HepG2 (cell line): ENCODE measurements around the gene ATXN7L3. TPM values are rescaled to one million over a fixed set of nuclear protein-coding genes. Genes with fewer than 3 reads are reported as not detected.

Experiments used
- ATAD3A ChIP-seq: sonication (generic); formaldehyde crosslinking; IDR thresholded peaks from 2 replicates; pipeline ENCODE4 v1.4.0; 2020; ENCODE audit warnings: missing genetic modification reagents
- FIP1L1 ChIP-seq: fragments of 200-400 bp; formaldehyde crosslinking; IDR thresholded peaks from 2 replicates; pipeline ENCODE4 v1.6.1; 2018; ENCODE audit warnings: low read depth, mild to moderate bottlenecking, low read length, moderate library complexity, borderline replicate concordance; ENCODE audit not compliant: insufficient read depth
- FOXM1 ChIP-seq: sonication (generic); formaldehyde crosslinking; IDR thresholded peaks from 2 replicates; pipeline ENCODE4 v1.5.0; 2020; ENCODE audit warnings: missing genetic modification reagents
- HMG20B ChIP-seq: conservative IDR thresholded peaks from 2 replicates; pipeline ENCODE4 v1.6.1; 2016; ENCODE audit warnings: missing genetic modification reagents, missing compliant biosample characterization
- HNRNPL ChIP-seq: fragments of 200-400 bp; formaldehyde crosslinking; IDR thresholded peaks from 2 replicates; pipeline ENCODE4 v1.6.1; 2017; ENCODE audit warnings: mild to moderate bottlenecking, low read depth, low read length
- KDM5A ChIP-seq: fragments of 200-600 bp; sonication (generic); IDR thresholded peaks from 2 replicates; pipeline ENCODE4 v1.7.0; 2018; ENCODE audit warnings: antibody characterized with exemption, mild to moderate bottlenecking, low read length, borderline replicate concordance
- KLF11 ChIP-seq: IDR thresholded peaks from 2 replicates; pipeline ENCODE4 v1.6.1; 2016; ENCODE audit warnings: missing compliant biosample characterization
- NR2F2 ChIP-seq: IDR thresholded peaks from 2 replicates; pipeline ENCODE4 v1.6.1; 2012; ENCODE audit warnings: low read depth, inconsistent platforms, borderline replicate concordance
- SAFB2 ChIP-seq: sonication (generic); formaldehyde crosslinking; IDR thresholded peaks from 2 replicates; pipeline ENCODE4 v1.5.1; 2020; ENCODE audit warnings: missing genetic modification reagents, low read depth, mild to moderate bottlenecking, borderline replicate concordance
- SCMH1 ChIP-seq: sonication (generic); formaldehyde crosslinking; IDR thresholded peaks from 2 replicates; pipeline ENCODE4 v1.9.0; 2021; ENCODE audit warnings: missing genetic modification reagents, mild to moderate bottlenecking, borderline replicate concordance
- SRSF1 ChIP-seq: fragments of 200-400 bp; formaldehyde crosslinking; optimal IDR thresholded peaks from 2 replicates; pipeline ENCODE3; 2017; ENCODE audit warnings: mild to moderate bottlenecking, low read depth, low read length, moderate library complexity
- TBP ChIP-seq: sonication (generic); formaldehyde crosslinking; IDR thresholded peaks from 2 replicates; pipeline ENCODE4 v1.5.0; 2020; ENCODE audit warnings: missing genetic modification reagents
- TCF7 ChIP-seq: sonication (generic); IDR thresholded peaks from 2 replicates; pipeline ENCODE4 v1.6.1; 2016; ENCODE audit warnings: antibody characterized with exemption, low read depth
- WIZ ChIP-seq: sonication (generic); formaldehyde crosslinking; IDR thresholded peaks from 2 replicates; pipeline ENCODE4 v1.5.1; 2020; ENCODE audit warnings: mild to moderate bottlenecking, missing genetic modification reagents
- ZBTB38 ChIP-seq: sonication (generic); formaldehyde crosslinking; IDR thresholded peaks from 2 replicates; pipeline ENCODE4 v1.5.1; 2020; ENCODE audit warnings: mild to moderate bottlenecking, missing genetic modification reagents
- ZMAT3 ChIP-seq: sonication (generic); formaldehyde crosslinking; conservative IDR thresholded peaks from 2 replicates; pipeline ENCODE4 v1.7.0; 2021; ENCODE audit warnings: missing genetic modification reagents
- ZNF224 ChIP-seq: sonication (generic); formaldehyde crosslinking; IDR thresholded peaks from 2 replicates; pipeline ENCODE4 v1.5.0; 2020; ENCODE audit warnings: mild to moderate bottlenecking, missing genetic modification reagents
- ZNF430 ChIP-seq: sonication (generic); formaldehyde crosslinking; IDR thresholded peaks from 2 replicates; pipeline ENCODE4 v1.9.0; 2021; ENCODE audit warnings: mild to moderate bottlenecking, missing genetic modification reagents
- ZSCAN21 ChIP-seq: sonication (generic); formaldehyde crosslinking; IDR thresholded peaks from 2 replicates; pipeline ENCODE4 v1.8.0; 2022; ENCODE audit warnings: mild to moderate bottlenecking, missing genetic modification reagents, moderate library complexity, borderline replicate concordance
- polyA plus RNA-seq, 8 experiments: library from polyadenylated mRNA; depleted of rRNA in 3 of 8; stranded (reverse) in 7 of 8; unstranded in 1 of 8; fragments of >200 nt; fragmentation: Illumina TruSeq in 4 of 8; extraction: Trizol in 4 of 8; gene quantifications; 2 replicates each; pipeline versions ENCODE4 v1.2.1 to v1.2.3, GENCODE V29; 2011 to 2016; ENCODE audit warnings: low read depth in 4 of 8, missing spikeins in 1 of 8, mixed read lengths in 1 of 8; ENCODE audit not compliant: insufficient read depth in 1 of 8
- total RNA-seq, 5 experiments: library from RNA; depleted of rRNA; stranded (reverse); fragments of >200 nt; fragmentation: Illumina TruSeq; extraction: Trizol; gene quantifications; 2 replicates each; pipeline ENCODE4 v1.2.3, GENCODE V29; 2016; ENCODE audit warnings: low read depth in 1 of 5
- TF ChIP-seq, protein P1 (sequence below): IDR thresholded peaks from 2 replicates; pipeline ENCODE4 v1.6.1; 2016; ENCODE audit warnings: low read depth, borderline replicate concordance
- TF ChIP-seq, protein P2 (sequence below): sonication (generic); formaldehyde crosslinking; IDR thresholded peaks from 2 replicates; pipeline ENCODE4 v1.5.0; 2020; ENCODE audit warnings: missing genetic modification reagents
- TF ChIP-seq, protein P3 (sequence below): sonication (generic); formaldehyde crosslinking; IDR thresholded peaks from 2 replicates; pipeline ENCODE4 v1.8.0; 2022; ENCODE audit warnings: missing genetic modification reagents, low read depth, mild to moderate bottlenecking, borderline replicate concordance
- TF ChIP-seq, protein P4 (sequence below): IDR thresholded peaks from 2 replicates; pipeline ENCODE4 v1.6.1; 2016; ENCODE audit warnings: control low read depth
- TF ChIP-seq, protein P5 (sequence below): sonication (generic); formaldehyde crosslinking; IDR thresholded peaks from 2 replicates; pipeline ENCODE4 v1.4.0; 2020; ENCODE audit warnings: mild to moderate bottlenecking, missing genetic modification reagents, borderline replicate concordance
- TF ChIP-seq, protein P6 (sequence below): sonication (generic); formaldehyde crosslinking; IDR thresholded peaks from 2 replicates; pipeline ENCODE4 v1.4.0; 2020; ENCODE audit warnings: missing genetic modification reagents

The ATXN7L3 gene
- total and polyA plus RNA-seq, 2 of the 13 experiments (the other 11 are each of a cell fraction or from before 2014, with no cell fraction given): 44.5 to 59.1 TPM

DNA sequence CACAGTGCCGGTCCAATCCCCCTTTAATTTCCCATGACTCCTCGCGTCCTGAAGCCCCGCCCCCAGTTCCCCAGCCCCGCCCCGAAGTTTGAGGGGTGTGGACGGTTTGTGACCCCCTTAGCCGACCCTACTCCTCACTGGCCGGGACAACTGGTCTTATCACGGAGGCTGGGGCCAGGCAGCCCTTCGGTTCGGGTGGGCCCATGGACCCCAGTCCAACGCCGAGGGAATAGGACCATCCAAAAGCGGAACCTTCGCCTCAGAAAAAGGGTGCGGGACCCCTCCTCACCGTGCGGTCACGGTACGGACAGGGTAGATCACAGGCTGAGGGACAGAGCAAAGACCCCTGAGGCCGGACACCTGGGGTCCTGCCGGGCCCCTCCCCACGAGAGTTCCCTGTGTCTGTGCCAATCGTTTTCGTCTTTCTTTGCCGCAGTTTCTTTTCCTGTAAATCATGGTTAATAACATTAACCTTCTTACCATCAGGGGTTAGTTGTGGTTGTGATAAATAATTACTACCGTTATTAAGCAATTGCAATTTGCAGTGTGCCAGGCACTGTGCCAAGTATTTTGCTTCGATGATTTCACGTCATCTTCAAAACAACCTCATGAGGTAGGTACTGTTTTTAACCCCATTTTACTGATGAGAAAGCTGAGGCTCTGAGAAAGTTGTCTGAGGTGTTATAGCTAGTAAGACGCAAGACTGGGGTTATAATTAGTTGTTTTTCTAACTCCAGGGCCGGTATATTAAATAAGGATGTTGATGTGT is 12.4 kb downstream of the ATXN7L3 start (continued):
- TF ChIP-seq TBP (CRISPR knock-in tag) (no peak), ZSCAN21 (CRISPR knock-in tag) (no peak), HNRNPL (no peak), FIP1L1 (no peak), WIZ (no peak), ZBTB38 (CRISPR knock-in tag) (no peak), HMG20B (no peak), ATAD3A (no peak), ZMAT3 (CRISPR knock-in tag) (no peak), KDM5A (peak; percentile 91), TCF7 (no peak), ZNF224 (CRISPR knock-in tag) (no peak), SRSF1 (no peak), NR2F2 (no peak), FOXM1 (no peak), SAFB2 (CRISPR knock-in tag) (no peak), ZNF430 (CRISPR knock-in tag) (no peak), SCMH1 (CRISPR knock-in tag) (no peak), KLF11 (CRISPR knock-in tag) (no peak)
- TF ChIP-seq, protein P1, sequence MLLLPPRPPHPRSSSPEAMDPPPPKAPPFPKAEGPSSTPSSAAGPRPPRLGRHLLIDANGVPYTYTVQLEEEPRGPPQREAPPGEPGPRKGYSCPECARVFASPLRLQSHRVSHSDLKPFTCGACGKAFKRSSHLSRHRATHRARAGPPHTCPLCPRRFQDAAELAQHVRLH: no peak; the same call in 1 of the 2 replicates
- TF ChIP-seq, protein P2, sequence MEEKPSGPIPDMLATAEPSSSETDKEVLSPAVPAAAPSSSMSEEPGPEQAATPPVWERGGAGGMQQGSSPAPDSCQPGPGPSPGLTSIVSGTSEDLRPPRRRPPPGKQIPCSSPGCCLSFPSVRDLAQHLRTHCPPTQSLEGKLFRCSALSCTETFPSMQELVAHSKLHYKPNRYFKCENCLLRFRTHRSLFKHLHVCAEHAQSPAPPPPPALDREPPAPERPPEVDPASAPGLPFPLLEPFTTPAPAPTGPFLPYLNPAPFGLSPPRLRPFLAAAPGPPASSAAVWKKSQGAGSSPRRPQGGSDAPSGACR (CRISPR knock-in tag): 0 out of 2 replicates have a peak, but pooled peaks have one; percentile 36
- TF ChIP-seq, protein P3, sequence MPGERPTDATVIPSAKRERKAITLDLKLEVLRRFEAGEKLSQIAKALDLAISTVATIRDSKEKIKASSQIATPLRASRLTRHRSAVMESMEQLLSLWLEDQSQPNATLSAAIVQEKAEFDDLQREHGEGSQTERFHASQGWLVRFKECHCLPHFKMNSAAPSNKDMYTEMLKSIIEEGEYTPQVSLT: no peak
- TF ChIP-seq, protein P4, sequence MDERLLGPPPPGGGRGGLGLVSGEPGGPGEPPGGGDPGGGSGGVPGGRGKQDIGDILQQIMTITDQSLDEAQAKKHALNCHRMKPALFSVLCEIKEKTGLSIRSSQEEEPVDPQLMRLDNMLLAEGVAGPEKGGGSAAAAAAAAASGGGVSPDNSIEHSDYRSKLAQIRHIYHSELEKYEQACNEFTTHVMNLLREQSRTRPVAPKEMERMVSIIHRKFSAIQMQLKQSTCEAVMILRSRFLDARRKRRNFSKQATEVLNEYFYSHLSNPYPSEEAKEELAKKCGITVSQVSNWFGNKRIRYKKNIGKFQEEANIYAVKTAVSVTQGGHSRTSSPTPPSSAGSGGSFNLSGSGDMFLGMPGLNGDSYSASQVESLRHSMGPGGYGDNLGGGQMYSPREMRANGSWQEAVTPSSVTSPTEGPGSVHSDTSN (CRISPR knock-in tag): no peak
- TF ChIP-seq, protein P5, sequence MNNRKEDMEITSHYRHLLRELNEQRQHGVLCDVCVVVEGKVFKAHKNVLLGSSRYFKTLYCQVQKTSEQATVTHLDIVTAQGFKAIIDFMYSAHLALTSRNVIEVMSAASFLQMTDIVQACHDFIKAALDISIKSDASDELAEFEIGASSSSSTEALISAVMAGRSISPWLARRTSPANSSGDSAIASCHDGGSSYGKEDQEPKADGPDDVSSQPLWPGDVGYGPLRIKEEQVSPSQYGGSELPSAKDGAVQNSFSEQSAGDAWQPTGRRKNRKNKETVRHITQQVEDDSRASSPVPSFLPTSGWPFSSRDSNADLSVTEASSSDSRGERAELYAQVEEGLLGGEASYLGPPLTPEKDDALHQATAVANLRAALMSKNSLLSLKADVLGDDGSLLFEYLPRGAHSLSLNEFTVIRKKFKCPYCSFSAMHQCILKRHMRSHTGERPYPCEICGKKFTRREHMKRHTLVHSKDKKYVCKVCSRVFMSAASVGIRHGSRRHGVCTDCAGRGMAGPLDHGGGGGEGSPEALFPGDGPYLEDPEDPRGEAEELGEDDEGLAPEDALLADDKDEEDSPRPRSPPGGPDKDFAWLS (CRISPR knock-in tag): peak; percentile 75; the same call in 1 of the 2 replicates
- TF ChIP-seq, protein P6, sequence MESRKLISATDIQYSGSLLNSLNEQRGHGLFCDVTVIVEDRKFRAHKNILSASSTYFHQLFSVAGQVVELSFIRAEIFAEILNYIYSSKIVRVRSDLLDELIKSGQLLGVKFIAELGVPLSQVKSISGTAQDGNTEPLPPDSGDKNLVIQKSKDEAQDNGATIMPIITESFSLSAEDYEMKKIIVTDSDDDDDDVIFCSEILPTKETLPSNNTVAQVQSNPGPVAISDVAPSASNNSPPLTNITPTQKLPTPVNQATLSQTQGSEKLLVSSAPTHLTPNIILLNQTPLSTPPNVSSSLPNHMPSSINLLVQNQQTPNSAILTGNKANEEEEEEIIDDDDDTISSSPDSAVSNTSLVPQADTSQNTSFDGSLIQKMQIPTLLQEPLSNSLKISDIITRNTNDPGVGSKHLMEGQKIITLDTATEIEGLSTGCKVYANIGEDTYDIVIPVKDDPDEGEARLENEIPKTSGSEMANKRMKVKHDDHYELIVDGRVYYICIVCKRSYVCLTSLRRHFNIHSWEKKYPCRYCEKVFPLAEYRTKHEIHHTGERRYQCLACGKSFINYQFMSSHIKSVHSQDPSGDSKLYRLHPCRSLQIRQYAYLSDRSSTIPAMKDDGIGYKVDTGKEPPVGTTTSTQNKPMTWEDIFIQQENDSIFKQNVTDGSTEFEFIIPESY: no peak
